SK-N-SH treated with all-trans-retinoic acid at 6 μM for 48 hours (cell line): ENCODE data around the gene ELAPOR2.

Experiments
- ARNTL ChIP-seq: fragments of 450-650 bp; formaldehyde crosslinking; IDR thresholded peaks from 2 replicates; pipeline ENCODE4 v1.5.0; 2020; ENCODE audit warnings: low read depth, mild to moderate bottlenecking, moderate library complexity, borderline replicate concordance
- BACH2 ChIP-seq: fragments of 250-450 bp; sonication (Bioruptor Pico); IDR thresholded peaks from 2 replicates; pipeline ENCODE4 v1.9.0; 2021; ENCODE audit warnings: mild to moderate bottlenecking, borderline replicate concordance
- CSDC2 ChIP-seq: fragments of 250-450 bp; sonication (Bioruptor Pico); IDR thresholded peaks from 2 replicates; pipeline ENCODE4 v1.5.0; 2020; ENCODE audit warnings: mild to moderate bottlenecking, moderate library complexity
- PATZ1 ChIP-seq: fragments of 250-450 bp; sonication (Bioruptor Pico); IDR thresholded peaks from 2 replicates; pipeline ENCODE4 v1.8.0; 2020; ENCODE audit warnings: mild to moderate bottlenecking, moderate library complexity, borderline replicate concordance
- PPARA ChIP-seq: fragments of 250-450 bp; sonication (Bioruptor Pico); IDR thresholded peaks from 2 replicates; pipeline ENCODE4 v1.5.0; 2020; ENCODE audit warnings: mild to moderate bottlenecking, borderline replicate concordance
- RARB ChIP-seq: fragments of 250-450 bp; sonication (Bioruptor Pico); IDR thresholded peaks from 2 replicates; pipeline ENCODE4 v1.8.0; 2021; ENCODE audit warnings: mild to moderate bottlenecking, moderate library complexity
- ZC3H10 ChIP-seq: fragments of 250-450 bp; sonication (Bioruptor Pico); IDR thresholded peaks from 2 replicates; pipeline ENCODE4 v1.5.1; 2021; ENCODE audit warnings: mild to moderate bottlenecking, moderate library complexity
- ZFP3 ChIP-seq: fragments of 250-450 bp; sonication (Bioruptor Pico); IDR thresholded peaks from 2 replicates; pipeline ENCODE4 v1.5.0; 2020; ENCODE audit warnings: mild to moderate bottlenecking, moderate library complexity
- ZFP30 ChIP-seq: fragments of 450-650 bp; formaldehyde crosslinking; IDR thresholded peaks from 2 replicates; pipeline ENCODE4 v1.5.0; 2022; ENCODE audit warnings: mild to moderate bottlenecking, moderate library complexity
- ZNF565 ChIP-seq: fragments of 450-650 bp; formaldehyde crosslinking; conservative IDR thresholded peaks from 2 replicates; pipeline ENCODE4 v1.5.0; 2020; ENCODE audit warnings: low read depth, mild to moderate bottlenecking, moderate library complexity
- ZNF70 ChIP-seq: fragments of 450-650 bp; formaldehyde crosslinking; IDR thresholded peaks from 2 replicates; pipeline ENCODE4 v1.5.0; 2020; ENCODE audit warnings: mild to moderate bottlenecking, moderate library complexity

GRCh38 chr7:87107949-87108776 is 48.7 kb upstream of the ELAPOR2 start:
- TF ChIP-seq ZFP3 (CRISPR knock-in tag) (no peak), ZFP30 (CRISPR knock-in tag) (no peak), PPARA (no peak), RARB (CRISPR knock-in tag) (no peak), ARNTL (CRISPR knock-in tag) (no peak), ZC3H10 (CRISPR knock-in tag) (no peak), ZNF565 (no peak), PATZ1 (CRISPR knock-in tag) (no peak), CSDC2 (no peak), BACH2 (no peak), ZNF70 (CRISPR knock-in tag) (no peak)
